A549 (cell line): ENCODE data around the gene DTX3. TPM values are rescaled to one million over a fixed set of nuclear protein-coding genes. Genes with fewer than 3 reads are reported as not detected.

Experiments
- ATAC-seq, 2 experiments: fragments of 200-7000 bp in 1 of 2; fragments of >200 bp in 1 of 2; cut with Nextera tagmentation in 1 of 2; cut with Tn5 transposase in 1 of 2; 3 replicates each; pipeline versions ENCODE4 v1.8.0 to v1.9.1; 2018 to 2020; ENCODE audit warnings: mild to moderate bottlenecking in 1 of 2, moderate library complexity in 1 of 2
- CTCF ChIA-PET: fragments of 300-600 bp; sonication (Branson Sonifier 250); formaldehyde crosslinking; extraction: SDS; loops from one replicate; lab custom pipeline; 2021; ENCODE audit warnings: antibody characterized with exemption, inconsistent platforms; lab: Yijun Ruan, JAX
- POLR2A ChIA-PET: fragments of 350-600 bp; formaldehyde crosslinking; extraction: SDS; loops from one replicate; lab custom pipeline; 2021; ENCODE audit warnings: antibody characterized with exemption, inconsistent platforms; lab: Yijun Ruan, JAX
- DNase-seq, 2 experiments: peaks; one replicate each; pipeline versions ENCODE4 v3.0.0 to v3.0.0-alpha.2; 2011 to 2016; ENCODE audit warnings: low read depth in 1 of 2, low spot score in 1 of 2
- FAIRE-seq: peaks from 2 replicates; lab custom pipeline; 2011; peaks lifted over from hg19 to GRCh38; lab: Jason Lieb, UNC
- H3K27ac ChIP-seq, 2 experiments: fragments of >200 bp; sonication (Bioruptor Twin); formaldehyde crosslinking; 3 replicates each; pipeline ENCODE4 v1.5.1; 2016 to 2017
- H3K4me1 ChIP-seq: fragments of >200 bp; sonication (Bioruptor Twin); formaldehyde crosslinking; 3 replicates; pipeline ENCODE4 v1.6.1; 2016
- H3K4me2 ChIP-seq: fragments of >200 bp; sonication (Bioruptor Twin); formaldehyde crosslinking; 3 replicates; pipeline ENCODE4 v1.6.1; 2016
- H3K4me3 ChIP-seq: fragments of >200 bp; sonication (Bioruptor Twin); formaldehyde crosslinking; 3 replicates; pipeline ENCODE4 v1.5.1; 2016
- H3K9me3 ChIP-seq: fragments of >200 bp; sonication (Bioruptor Twin); formaldehyde crosslinking; 3 replicates; pipeline ENCODE4 v1.6.1; 2016
- CBX8 ChIP-seq: fragments of 200-600 bp; sonication (generic); IDR thresholded peaks from 2 replicates; pipeline ENCODE4 v1.6.1; 2016
- CEBPB ChIP-seq, 2 experiments: fragments of >200 bp in 1 of 2; sonication (Bioruptor Twin) in 1 of 2; formaldehyde crosslinking in 1 of 2; IDR thresholded peaks; 2 replicates each; pipeline ENCODE4 v1.6.1; 2012 to 2016
- EHF ChIP-seq: fragments of 250-450 bp; sonication (Bioruptor Pico); IDR thresholded peaks from 2 replicates; pipeline ENCODE4 v1.5.0; 2020; ENCODE audit warnings: mild to moderate bottlenecking
- FOXS1 ChIP-seq: fragments of 250-450 bp; sonication (Bioruptor Pico); IDR thresholded peaks from 2 replicates; pipeline ENCODE4 v1.5.0; 2020; ENCODE audit warnings: mild to moderate bottlenecking, moderate library complexity
- GATA3 ChIP-seq: IDR thresholded peaks from 2 replicates; pipeline ENCODE4 v1.6.1; 2012; ENCODE audit warnings: borderline replicate concordance
- HOXB13 ChIP-seq: fragments of 250-450 bp; sonication (Bioruptor Pico); IDR thresholded peaks from 2 replicates; pipeline ENCODE4 v1.5.0; 2020; ENCODE audit warnings: low read depth, mild to moderate bottlenecking, moderate library complexity
- KDM1A ChIP-seq: fragments of 200-600 bp; sonication (generic); IDR thresholded peaks from 2 replicates; pipeline ENCODE4 v1.6.1; 2016; ENCODE audit warnings: low read depth, mild to moderate bottlenecking
- MAFK ChIP-seq: fragments of 450-650 bp; IDR thresholded peaks from 2 replicates; pipeline ENCODE4 v1.6.1; 2014; ENCODE audit not compliant: partially characterized antibody
- NR3C1 ChIP-seq: fragments of >200 bp; sonication (Bioruptor Twin); formaldehyde crosslinking; IDR thresholded peaks from 3 replicates; pipeline ENCODE4 v1.6.1; 2017
- RAD21 ChIP-seq, 2 experiments: fragments of >200 bp in 1 of 2; sonication (Bioruptor Twin) in 1 of 2; formaldehyde crosslinking in 1 of 2; IDR thresholded peaks in 1 of 2; conservative IDR thresholded peaks in 1 of 2; 2 replicates in 1 of 2; 3 replicates in 1 of 2; pipeline ENCODE4 v1.6.1; 2012 to 2018; ENCODE audit warnings: inconsistent platforms in 1 of 2
- ZFP36 ChIP-seq: fragments of 450-650 bp; IDR thresholded peaks from 2 replicates; pipeline ENCODE4 v1.6.1; 2014; ENCODE audit warnings: borderline replicate concordance; ENCODE audit not compliant: partially characterized antibody
- ZNF302 ChIP-seq: fragments of 250-450 bp; sonication (Bioruptor Pico); IDR thresholded peaks from 2 replicates; pipeline ENCODE4 v1.9.0; 2021; ENCODE audit warnings: inconsistent platforms, mild to moderate bottlenecking, moderate library complexity
- ZSCAN20 ChIP-seq: fragments of 250-450 bp; sonication (Bioruptor Pico); IDR thresholded peaks from 2 replicates; pipeline ENCODE4 v1.8.0; 2022; ENCODE audit warnings: mild to moderate bottlenecking, moderate library complexity
- WGBS: methylation state at CpG from one replicate; pipeline ENCODE4 v1.1.6; 2017; ENCODE audit errors: missing lambda C conversion rate; 5-methylcytosine and 5-hydroxymethylcytosine counted together
- polyA plus RNA-seq, 4 experiments: library from polyadenylated mRNA; depleted of rRNA in 3 of 4; stranded (reverse); fragments of >200 nt; fragmentation: RNase III in 1 of 4; extraction: RNeasy Plus Mini Kit Qiagen cat#74134 plus additional on column Dnase treatment in 1 of 4; gene quantifications; 2 replicates in 3 of 4; 3 replicates in 1 of 4; pipeline ENCODE4 v1.2.3, GENCODE V29; 2011 to 2017
- TF ChIP-seq, protein P1 (sequence below): fragments of >200 bp; sonication (Bioruptor Twin); formaldehyde crosslinking; IDR thresholded peaks from 3 replicates; pipeline ENCODE4 v1.5.1; 2016
- TF ChIP-seq, protein P2 (sequence below): IDR thresholded peaks from 2 replicates; pipeline ENCODE4 v1.6.1; 2012
- TF ChIP-seq, protein P3 (sequence below): fragments of 250-450 bp; sonication (Bioruptor Pico); IDR thresholded peaks from 2 replicates; pipeline ENCODE4 v1.5.0; 2020; ENCODE audit warnings: low read depth, mild to moderate bottlenecking, moderate library complexity
- TF ChIP-seq, protein P4 (sequence below): IDR thresholded peaks from 2 replicates; pipeline ENCODE4 v1.6.1; 2012; ENCODE audit warnings: low read depth, borderline replicate concordance

The DTX3 gene
- polyA plus RNA-seq, 2 of the 4 experiments (the other 2 are of a cell fraction): 21.7 to 24.7 TPM

DNA sequence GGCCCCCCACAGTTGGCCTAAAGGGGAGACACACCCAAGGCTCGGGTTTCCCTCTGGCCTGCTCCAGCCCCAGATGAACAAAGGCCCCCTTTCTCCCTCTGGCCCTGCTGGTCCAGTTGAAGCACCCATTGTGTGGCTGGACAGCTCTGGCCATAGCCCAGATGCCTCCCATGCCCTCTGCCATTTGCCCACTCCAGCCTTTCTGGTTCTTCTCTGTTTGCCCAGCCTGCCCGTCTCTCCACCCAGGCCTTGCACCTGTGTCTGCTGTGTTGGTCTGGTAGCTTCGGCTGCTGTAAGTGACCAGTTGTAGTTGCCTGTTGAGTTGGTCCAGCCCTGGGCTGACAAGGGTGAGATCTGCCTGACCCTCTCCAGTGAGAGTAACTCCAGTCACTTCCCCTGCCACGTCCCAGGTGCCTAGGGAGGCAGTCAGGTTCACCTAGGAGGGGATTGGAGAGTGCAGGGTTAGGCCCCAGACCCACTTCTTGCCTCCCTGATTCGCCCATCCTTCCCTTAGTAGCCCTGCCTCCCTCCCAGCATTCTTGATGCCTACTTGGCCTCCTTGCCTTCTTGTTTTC, 25.4 kb downstream of the DTX3 start:
- WGBS: 93% methylated on average over 5 of the region's 5 CpGs
- peaks cover 13% of the 10 kb centered on the region for H3K4me1 ChIP-seq
- H3K9me3 ChIP-seq: no peaks in the 10 kb centered on the region
- FAIRE-seq (no peak), ATAC-seq (no peak), DNase-seq (no peak)
- H3K27ac ChIP-seq: no peak overlapping the region
- CTCF ChIA-PET: interaction anchor here (1.0 to 5.2 kb wide), 6 partner anchors 8 to 103 kb away, joined by 3 to 76 read pairs (median 3); no protein-coding TSS in a partner anchor
- H3K4me3 ChIP-seq: no peak overlapping the region
- H3K4me2 ChIP-seq: no peak overlapping the region
- no peak for TF ChIP-seq EHF (CRISPR knock-in tag)
- POLR2A ChIA-PET: interaction anchor here (1.0 kb wide), 1 partner anchor 16 kb away, joined by 3 read pairs; no protein-coding TSS in a partner anchor

DNA sequence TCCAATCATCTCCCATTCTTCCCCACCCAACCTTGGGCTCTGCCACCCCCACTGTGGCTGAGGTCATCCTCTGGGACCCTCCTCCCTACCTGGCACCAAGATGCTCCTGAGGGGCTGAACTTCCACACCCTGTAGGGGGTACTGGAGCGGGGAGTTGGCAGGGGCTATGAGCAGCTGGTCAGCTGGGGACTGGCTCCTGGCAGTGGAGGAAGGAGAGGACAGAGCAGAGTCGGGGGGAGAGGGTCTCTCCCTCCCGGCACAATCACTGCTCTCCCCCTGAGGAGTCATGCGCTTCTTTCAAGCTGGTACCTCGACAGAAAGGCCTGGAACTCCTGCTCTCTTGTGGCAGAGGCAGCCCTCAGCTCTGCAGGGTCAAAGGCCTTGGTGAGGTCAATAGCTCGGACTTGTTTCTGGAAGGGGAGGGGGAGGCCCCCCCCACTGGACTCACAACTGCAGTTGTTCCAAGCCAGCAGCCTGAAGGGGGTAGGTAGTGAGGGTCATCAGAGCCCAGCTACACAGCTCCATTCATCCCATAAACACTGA, 26.3 kb downstream of the DTX3 start:
- CTCF ChIA-PET: interaction anchor here (0.6 to 5.2 kb wide), 6 partner anchors 9 to 49 kb away, joined by 3 to 76 read pairs (median 4); no protein-coding TSS in a partner anchor
- ATAC-seq (no peak), FAIRE-seq (no peak), DNase-seq (no peak)
- POLR2A ChIA-PET: interaction anchor here (0.5 to 1.0 kb wide), 2 partner anchors 17 to 129 kb away, joined by 3 to 13 read pairs; no protein-coding TSS in a partner anchor
- Histone ChIP-seq H3K4me1 (peaks cover 13% of the 10 kb centered on the region), H3K4me3 (no peak overlapping the region), H3K9me3 (no peaks in the 10 kb centered on the region), H3K4me2 (peak overlapping the region; percentile 97), H3K27ac (no peak overlapping the region; a peak in 1 of 6 replicates)
- WGBS: 88% methylated on average over 6 of the region's 6 CpGs
- TF ChIP-seq FOXS1 (CRISPR knock-in tag) (no peak), ZSCAN20 (CRISPR knock-in tag) (no peak), CBX8 (no peak), RAD21 (conservative IDR thresholded peaks at IDR 0.05 in 1 of 2, IDR thresholded peaks at IDR 0.05 in 1 of 2) (no peak), HOXB13 (CRISPR knock-in tag) (no peak), ZFP36 (no peak), KDM1A (no peak), ZNF302 (CRISPR knock-in tag) (no peak), EHF (CRISPR knock-in tag) (no peak), MAFK (no peak)
- TF ChIP-seq, protein P1, sequence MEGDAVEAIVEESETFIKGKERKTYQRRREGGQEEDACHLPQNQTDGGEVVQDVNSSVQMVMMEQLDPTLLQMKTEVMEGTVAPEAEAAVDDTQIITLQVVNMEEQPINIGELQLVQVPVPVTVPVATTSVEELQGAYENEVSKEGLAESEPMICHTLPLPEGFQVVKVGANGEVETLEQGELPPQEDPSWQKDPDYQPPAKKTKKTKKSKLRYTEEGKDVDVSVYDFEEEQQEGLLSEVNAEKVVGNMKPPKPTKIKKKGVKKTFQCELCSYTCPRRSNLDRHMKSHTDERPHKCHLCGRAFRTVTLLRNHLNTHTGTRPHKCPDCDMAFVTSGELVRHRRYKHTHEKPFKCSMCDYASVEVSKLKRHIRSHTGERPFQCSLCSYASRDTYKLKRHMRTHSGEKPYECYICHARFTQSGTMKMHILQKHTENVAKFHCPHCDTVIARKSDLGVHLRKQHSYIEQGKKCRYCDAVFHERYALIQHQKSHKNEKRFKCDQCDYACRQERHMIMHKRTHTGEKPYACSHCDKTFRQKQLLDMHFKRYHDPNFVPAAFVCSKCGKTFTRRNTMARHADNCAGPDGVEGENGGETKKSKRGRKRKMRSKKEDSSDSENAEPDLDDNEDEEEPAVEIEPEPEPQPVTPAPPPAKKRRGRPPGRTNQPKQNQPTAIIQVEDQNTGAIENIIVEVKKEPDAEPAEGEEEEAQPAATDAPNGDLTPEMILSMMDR: no peak
- TF ChIP-seq, protein P2, sequence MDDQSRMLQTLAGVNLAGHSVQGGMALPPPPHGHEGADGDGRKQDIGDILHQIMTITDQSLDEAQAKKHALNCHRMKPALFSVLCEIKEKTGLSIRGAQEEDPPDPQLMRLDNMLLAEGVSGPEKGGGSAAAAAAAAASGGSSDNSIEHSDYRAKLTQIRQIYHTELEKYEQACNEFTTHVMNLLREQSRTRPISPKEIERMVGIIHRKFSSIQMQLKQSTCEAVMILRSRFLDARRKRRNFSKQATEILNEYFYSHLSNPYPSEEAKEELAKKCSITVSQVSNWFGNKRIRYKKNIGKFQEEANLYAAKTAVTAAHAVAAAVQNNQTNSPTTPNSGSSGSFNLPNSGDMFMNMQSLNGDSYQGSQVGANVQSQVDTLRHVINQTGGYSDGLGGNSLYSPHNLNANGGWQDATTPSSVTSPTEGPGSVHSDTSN: no peak
- TF ChIP-seq, protein P3, sequence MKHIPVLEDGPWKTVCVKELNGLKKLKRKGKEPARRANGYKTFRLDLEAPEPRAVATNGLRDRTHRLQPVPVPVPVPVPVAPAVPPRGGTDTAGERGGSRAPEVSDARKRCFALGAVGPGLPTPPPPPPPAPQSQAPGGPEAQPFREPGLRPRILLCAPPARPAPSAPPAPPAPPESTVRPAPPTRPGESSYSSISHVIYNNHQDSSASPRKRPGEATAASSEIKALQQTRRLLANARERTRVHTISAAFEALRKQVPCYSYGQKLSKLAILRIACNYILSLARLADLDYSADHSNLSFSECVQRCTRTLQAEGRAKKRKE (CRISPR knock-in tag): no peak

DNA sequence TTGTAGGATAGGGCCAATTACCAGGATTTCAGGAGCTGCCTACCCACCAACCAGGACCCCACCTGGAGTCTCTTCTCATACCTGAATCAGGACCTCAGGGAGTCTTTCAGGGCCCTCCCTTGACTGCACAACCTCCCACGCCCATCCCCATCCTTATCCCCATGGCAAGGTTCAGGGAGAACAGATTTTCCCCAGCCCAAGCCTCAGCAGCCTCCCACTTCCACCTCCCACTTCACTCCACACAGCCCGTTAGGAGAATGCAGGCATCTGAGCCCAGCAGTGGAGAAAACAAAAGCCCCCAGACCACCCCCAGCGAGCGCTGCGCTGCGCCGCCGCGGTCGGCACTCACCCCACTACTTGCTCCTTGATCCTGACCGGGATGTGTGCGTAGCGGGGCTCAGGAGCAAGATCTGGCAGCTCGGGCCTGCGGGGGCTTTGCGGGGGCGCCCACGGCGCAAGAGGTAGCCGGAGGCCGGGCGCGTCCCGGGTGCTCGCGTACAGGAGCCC, 27.0 kb downstream of the DTX3 start:
- POLR2A ChIA-PET: no interaction called here
- DNase-seq: no peak
- no peak; a peak in 1 of 6 replicates for ATAC-seq
- H3K4me1 ChIP-seq: peaks cover 13% of the 10 kb centered on the region
- FAIRE-seq: no peak
- no peak for TF ChIP-seq NR3C1
- no peak for TF ChIP-seq CEBPB (IDR thresholded peaks at IDR 0.05)
- TF ChIP-seq, protein P4, sequence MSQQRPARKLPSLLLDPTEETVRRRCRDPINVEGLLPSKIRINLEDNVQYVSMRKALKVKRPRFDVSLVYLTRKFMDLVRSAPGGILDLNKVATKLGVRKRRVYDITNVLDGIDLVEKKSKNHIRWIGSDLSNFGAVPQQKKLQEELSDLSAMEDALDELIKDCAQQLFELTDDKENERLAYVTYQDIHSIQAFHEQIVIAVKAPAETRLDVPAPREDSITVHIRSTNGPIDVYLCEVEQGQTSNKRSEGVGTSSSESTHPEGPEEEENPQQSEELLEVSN: no peak
- no peak for TF ChIP-seq GATA3
- no peak for TF ChIP-seq RAD21 (conservative IDR thresholded peaks at IDR 0.05 in 1 of 2, IDR thresholded peaks at IDR 0.05 in 1 of 2)
- TF ChIP-seq, all 56 proteins: peak for 0
- peak overlapping the region; percentile 94 for H3K27ac ChIP-seq
- WGBS: 76% methylated on average over 12 of the region's 26 CpGs
- peak overlapping the region; percentile 97 for H3K4me2 ChIP-seq
- H3K4me3 ChIP-seq: peak overlapping the region; percentile 83
- CTCF ChIA-PET: interaction anchor here (1.2 to 5.2 kb wide), 4 partner anchors 9 to 49 kb away, joined by 3 to 76 read pairs (median 8); no protein-coding TSS in a partner anchor
- no peaks in the 10 kb centered on the region for H3K9me3 ChIP-seq
